ENCODE data around the gene LRP1B. TPM values are rescaled to one million over a fixed set of nuclear protein-coding genes. Genes with fewer than 3 reads are reported as not detected.

The LRP1B gene
- total and polyA plus RNA-seq, 2 of the 8 experiments (the other 6 are each of a cell fraction or from before 2014, with no cell fraction given) = 0.03 TPM; not detected in 1

- CTCF ChIA-PET (ENCODE audit: partially characterized antibody) = no interaction called here
- Histone ChIP-seq H3K27me3 (replicated peaks in 1 of 4; ENCODE audit: control insufficient read depth in 3 of 4, extremely low read depth in 1 of 4, insufficient read depth in 3 of 4, low read length in 3 of 4) (no peaks in the 10 kb centered on the region), H3K27ac (ENCODE audit: low read depth, low read length) (no peak overlapping the region), H3K79me2 (ENCODE audit: control insufficient read depth in 1 of 2, insufficient read depth in 2 of 2, low read length in 2 of 2) (no peaks in the 10 kb centered on the region), H3K36me3 (ENCODE audit: control insufficient read depth in 2 of 4, insufficient read depth in 4 of 4, low read length in 3 of 4) (no peaks in the 10 kb centered on the region), H2BK20ac (ENCODE audit: low read length) (no peak overlapping the region), H3K9ac (replicated peaks in 1 of 4; ENCODE audit: extremely low read depth in 1 of 4, low read depth in 3 of 4, low read length in 3 of 4) (peak overlapping the region in 1 of 4 experiments; percentile 34; a peak in 1 of 7 replicates), H2BK12ac (ENCODE audit: low read depth, low read length) (no peak overlapping the region), H3K14ac (ENCODE audit: insufficient read length) (no peak overlapping the region), H3K23ac (ENCODE audit: insufficient read length) (no peak overlapping the region), H3K4ac (replicated peaks; ENCODE audit: insufficient read length, low read depth, low read length) (no peak overlapping the region), H2AK5ac (ENCODE audit: low read depth, low read length) (no peak overlapping the region), H2BK5ac (ENCODE audit: low read depth, low read length) (no peak overlapping the region), H4K91ac (replicated peaks; ENCODE audit: insufficient read length, low read length) (no peak overlapping the region), H3K4me3 (ENCODE audit: extremely low read depth in 1 of 4, insufficient read depth in 2 of 4, low read depth in 3 of 4, low read length in 4 of 4) (no peak overlapping the region), H3K23me2 (ENCODE audit: low read depth, low read length) (no peaks in the 10 kb centered on the region), H2BK15ac (ENCODE audit: low read length) (no peak overlapping the region), H3K79me1 (ENCODE audit: low read depth, low read length) (no peaks in the 10 kb centered on the region), H3K4me2 (ENCODE audit: insufficient read depth in 1 of 2, low read depth in 2 of 2, low read length in 2 of 2) (no peak overlapping the region), H4K8ac (ENCODE audit: extremely low read depth, insufficient read depth, low read length) (no peak overlapping the region), H3K4me1 (replicated peaks in 1 of 4; ENCODE audit: control insufficient read depth in 3 of 4, insufficient read depth in 4 of 4, low read length in 3 of 4) (no peaks in the 10 kb centered on the region), H4K20me1 (replicated peaks in 1 of 2; ENCODE audit: control insufficient read depth in 1 of 2, insufficient read depth in 2 of 2, low read length in 2 of 2) (no peaks in the 10 kb centered on the region), H2AFZ (ENCODE audit: low read length) (no peak overlapping the region; the same call in 1 of the 2 replicates), H2BK120ac (replicated peaks; ENCODE audit: low read depth, low read length) (no peak overlapping the region), H3K56ac (replicated peaks; ENCODE audit: insufficient read length, low read depth, low read length) (no peak overlapping the region), H3K18ac (ENCODE audit: extremely low read depth, low read length) (no peak overlapping the region), H3K9me3 (ENCODE audit: insufficient read depth in 2 of 2, low read depth in 1 of 2, low read length in 1 of 2) (no peaks in the 10 kb centered on the region), H4K5ac (ENCODE audit: insufficient read length, low read depth, low read length) (no peak overlapping the region)
- 88% methylated on average over 1 of the region's 1 CpG; no CpG with 5 or more reads in 1 of the 2 experiments for WGBS, 2 experiments (ENCODE audit: extremely low coverage in 1 of 2, insufficient coverage in 1 of 2, insufficient read length in 1 of 2, insufficient replicate concordance in 2 of 2, low coverage in 1 of 2, low lambda C conversion rate in 2 of 2, missing lambda C conversion rate in 1 of 2)
- DNase-seq (ENCODE audit: low read depth in 1 of 2, low spot score in 2 of 2) (no peak), FAIRE-seq (no peak)
- POLR2A ChIA-PET (ENCODE audit: partially characterized antibody) = no interaction called here
- TF ChIP-seq YY1 (IDR thresholded peaks at IDR 0.05; ENCODE audit: low read depth, low read length) = no peak
Measured at GRCh38 chr2:142061733-142062132, 69.1 kb downstream of the LRP1B start.

Data from H1 (cell line).